HepG2 (cell line): Measurements from ENCODE around the gene TBC1D14. TPM values are rescaled to one million over a fixed set of nuclear protein-coding genes. Genes with fewer than 3 reads are reported as not detected.

Experiments
- ATAC-seq: fragments of 200-7000 bp; cut with Tn5 transposase; 3 replicates; pipeline ENCODE4 v1.9.1; 2020; ENCODE audit warnings: mild to moderate bottlenecking, moderate library complexity
- BruUV-seq: library from RNA; stranded (reverse); fragments of 400-500 nt; replicated peaks from 2 replicates; lab custom pipeline; 2021; lab: Mats Ljungman, UMichigan
- CTCF ChIA-PET: fragments of 300-600 bp; formaldehyde crosslinking; extraction: SDS; loops from one replicate; lab custom pipeline; 2021; ENCODE audit warnings: low total read pairs, inconsistent platforms, low intra/inter-chr PET ratio; lab: Yijun Ruan, JAX
- POLR2A ChIA-PET: fragments of 350-600 bp; sonication (Branson Sonifier 250); formaldehyde crosslinking; loops from one replicate; lab custom pipeline; 2020; ENCODE audit warnings: antibody characterized with exemption, inconsistent platforms; lab: Yijun Ruan, JAX
- DNase-seq: peaks from one replicate; pipeline ENCODE4 v3.0.0-alpha.2; 2015; ENCODE audit warnings: low spot score
- FAIRE-seq: peaks from 3 replicates; lab custom pipeline; 2011; peaks lifted over from hg19 to GRCh38; lab: Jason Lieb, UNC
- H2AFZ ChIP-seq: one replicate; pipeline ENCODE4 v1.6.1; 2011; ENCODE audit warnings: low read length, inconsistent platforms
- H3K27ac ChIP-seq: fragments of 300-600 bp; 3 replicates; pipeline ENCODE4 v1.8.0; 2011; ENCODE audit warnings: mixed run types, mild to moderate bottlenecking, mixed read lengths, low read length, inconsistent platforms; ENCODE audit not compliant: insufficient read depth; ENCODE audit errors: extremely low read length
- H3K27me3 ChIP-seq, 2 experiments: fragments of 200-600 bp in 1 of 2; 2 replicates in 1 of 2; 3 replicates in 1 of 2; pipeline versions ENCODE4 v1.6.0 to v1.8.0; 2011; ENCODE audit warnings: low read length in 2 of 2, mild to moderate bottlenecking in 2 of 2, moderate library complexity in 2 of 2, inconsistent platforms in 1 of 2; ENCODE audit not compliant: insufficient read depth in 2 of 2, control insufficient read depth in 1 of 2
- H3K36me3 ChIP-seq, 2 experiments: fragments of 200-600 bp in 1 of 2; replicated peaks in 1 of 2; 2 replicates in 1 of 2; 3 replicates in 1 of 2; pipeline versions ENCODE4 v1.5.1 to v1.8.0; 2011; ENCODE audit warnings: low read length in 2 of 2, inconsistent platforms in 1 of 2; ENCODE audit not compliant: insufficient read depth in 2 of 2, control insufficient read depth in 1 of 2
- H3K4me1 ChIP-seq: 2 replicates; pipeline ENCODE4 v1.5.1; 2012; ENCODE audit warnings: low read length, inconsistent platforms; ENCODE audit not compliant: insufficient read depth
- H3K4me2 ChIP-seq: 2 replicates; pipeline ENCODE4 v1.6.0; 2011; ENCODE audit warnings: low read depth, low read length, inconsistent platforms
- H3K4me3 ChIP-seq, 3 experiments: fragments of 200-600 bp in 1 of 3; sonication (generic), shearing (Covaris generic) in 1 of 3; replicated peaks in 1 of 3; 2 replicates each; pipeline ENCODE4 v1.5.1; 2011 to 2016; ENCODE audit warnings: low read length in 3 of 3, inconsistent platforms in 2 of 3, low read depth in 2 of 3, mild to moderate bottlenecking in 2 of 3, control low read depth in 1 of 3, mixed read lengths in 1 of 3; ENCODE audit not compliant: insufficient read depth in 1 of 3
- H3K79me2 ChIP-seq: one replicate; pipeline ENCODE4 v1.6.1; 2011; ENCODE audit warnings: low read length, inconsistent platforms; ENCODE audit not compliant: insufficient read depth
- H3K9ac ChIP-seq: 2 replicates; pipeline ENCODE4 v1.6.0; 2011; ENCODE audit warnings: mild to moderate bottlenecking, low read depth, low read length, inconsistent platforms; ENCODE audit not compliant: insufficient read depth
- H3K9me3 ChIP-seq: 2 replicates; pipeline ENCODE4 v1.5.1; 2012; ENCODE audit warnings: mild to moderate bottlenecking, low read length
- H4K20me1 ChIP-seq: 2 replicates; pipeline ENCODE4 v1.6.0; 2011; ENCODE audit warnings: inconsistent platforms, mild to moderate bottlenecking, low read length, moderate library complexity; ENCODE audit not compliant: insufficient read depth
- POLR2G ChIP-seq: fragments of 200-400 bp; formaldehyde crosslinking; IDR thresholded peaks from 2 replicates; pipeline ENCODE4 v1.6.1; 2018; ENCODE audit warnings: mild to moderate bottlenecking, low read depth, low read length, moderate library complexity
- SNAI1 ChIP-seq: sonication (generic); formaldehyde crosslinking; IDR thresholded peaks from 2 replicates; pipeline ENCODE4 v1.5.0; 2020; ENCODE audit warnings: mild to moderate bottlenecking, missing genetic modification reagents, borderline replicate concordance
- ZBTB7A ChIP-seq: sonication (generic); formaldehyde crosslinking; IDR thresholded peaks from 2 replicates; pipeline ENCODE4 v1.8.0; 2022; ENCODE audit warnings: mild to moderate bottlenecking, missing genetic modification reagents
- ZMYM3 ChIP-seq: sonication (generic); formaldehyde crosslinking; IDR thresholded peaks from 2 replicates; pipeline ENCODE4 v1.5.1; 2020; ENCODE audit warnings: mild to moderate bottlenecking, missing genetic modification reagents
- ZMYM4 ChIP-seq: sonication (generic); formaldehyde crosslinking; IDR thresholded peaks from 2 replicates; pipeline ENCODE4 v1.8.1; 2023; ENCODE audit warnings: mild to moderate bottlenecking, missing genetic modification reagents
- ZNF274 ChIP-seq: sonication (generic); formaldehyde crosslinking; IDR thresholded peaks from 2 replicates; pipeline ENCODE4 v1.5.1; 2020; ENCODE audit warnings: mild to moderate bottlenecking, missing genetic modification reagents
- ZNF557 ChIP-seq: sonication (generic); formaldehyde crosslinking; IDR thresholded peaks from 2 replicates; pipeline ENCODE4 v1.4.0; 2020; ENCODE audit warnings: missing genetic modification reagents
- ZNF629 ChIP-seq: sonication (generic); formaldehyde crosslinking; conservative IDR thresholded peaks from 2 replicates; pipeline ENCODE4 v1.5.0; 2020; ENCODE audit warnings: missing genetic modification reagents
- ZNF770 ChIP-seq: sonication (generic); formaldehyde crosslinking; IDR thresholded peaks from 2 replicates; pipeline ENCODE4 v1.5.0; 2020; ENCODE audit warnings: mild to moderate bottlenecking, missing genetic modification reagents
- WGBS: methylation state at CpG from one replicate; pipeline ENCODE4 v1.1.6; 2017; ENCODE audit warnings: low lambda C conversion rate; 5-methylcytosine and 5-hydroxymethylcytosine counted together
- in situ Hi-C: cut with HindIII; loops from 2 replicates; pipeline ENCODE4 v1.10.0; 2017; ENCODE audit warnings: low pct_unique_long_range_greater_than_20kb; ENCODE audit not compliant: extremely low pct_ligation_motif_present
- intact Hi-C: fragments of 100-400 bp; cut with micrococcal nuclease; formaldehyde crosslinking; loops from one replicate; pipeline ENCODE4 v1.10.0; 2022; ENCODE audit not compliant: unreplicated experiment
- polyA plus RNA-seq, 8 experiments: library from polyadenylated mRNA; depleted of rRNA in 3 of 8; stranded (reverse) in 7 of 8; unstranded in 1 of 8; fragments of >200 nt; fragmentation: Illumina TruSeq in 4 of 8; extraction: Trizol in 4 of 8; gene quantifications; 2 replicates each; pipeline versions ENCODE4 v1.2.1 to v1.2.3, GENCODE V29; 2011 to 2016; ENCODE audit warnings: low read depth in 4 of 8, missing spikeins in 1 of 8, mixed read lengths in 1 of 8; ENCODE audit not compliant: insufficient read depth in 1 of 8
- total RNA-seq, 5 experiments: library from RNA; depleted of rRNA; stranded (reverse); fragments of >200 nt; fragmentation: Illumina TruSeq; extraction: Trizol; gene quantifications; 2 replicates each; pipeline ENCODE4 v1.2.3, GENCODE V29; 2016; ENCODE audit warnings: low read depth in 1 of 5

TBC1D14 gene
- total and polyA plus RNA-seq, 2 of the 13 experiments (the other 11 are each of a cell fraction or from before 2014, with no cell fraction given), result 29.5 to 46.5 TPM

GRCh38 chr4:6991771-6992557 lies 82.3 kb downstream of the TBC1D14 start:
- FAIRE-seq, result no peak
- TF ChIP-seq ZNF770 (CRISPR knock-in tag) (no peak), SNAI1 (CRISPR knock-in tag) (no peak), ZNF629 (peak; percentile 83), ZBTB7A (CRISPR knock-in tag) (no peak), POLR2G (no peak), ZNF274 (CRISPR knock-in tag) (no peak), ZMYM4 (CRISPR knock-in tag) (no peak), ZNF557 (CRISPR knock-in tag) (no peak), ZMYM3 (CRISPR knock-in tag) (peak; percentile 42; the same call in 1 of the 2 replicates)
- TF ChIP-seq, all 625 proteins: peak for 2
- H3K4me1 ChIP-seq, result peaks cover 21% of the 10 kb centered on the region
- no peak overlapping the region for H3K27ac ChIP-seq
- H3K4me3 ChIP-seq, result no peak overlapping the region
- no TSS peak for BruUV-seq
- H3K36me3 ChIP-seq, result peaks cover 7 to 53% of the 10 kb centered on the region in 2 experiments; a peak in 4 of 5 replicates
- no peak for DNase-seq
- ChIA-PET CTCF (no interaction called here), POLR2A (no interaction called here)
- peaks cover 54% of the 10 kb centered on the region for H3K79me2 ChIP-seq
- ATAC-seq, result no peak
- no peak overlapping the region for H3K9ac ChIP-seq
- no peak overlapping the region for H3K4me2 ChIP-seq
- no peak overlapping the region for H2AFZ ChIP-seq
- WGBS, result 90% methylated on average over 12 of the region's 15 CpGs
- peaks cover 29% of the 10 kb centered on the region for H4K20me1 ChIP-seq
- H3K27me3 ChIP-seq, result no peaks in the 10 kb centered on the region; a peak in 1 of 5 replicates
- intact Hi-C loops, result no loop called here
- in situ Hi-C loops, result no loop called here
- no peaks in the 10 kb centered on the region for H3K9me3 ChIP-seq
